ENCODE results near the gene RUBCNL.

- TF ChIP-seq, protein P1, sequence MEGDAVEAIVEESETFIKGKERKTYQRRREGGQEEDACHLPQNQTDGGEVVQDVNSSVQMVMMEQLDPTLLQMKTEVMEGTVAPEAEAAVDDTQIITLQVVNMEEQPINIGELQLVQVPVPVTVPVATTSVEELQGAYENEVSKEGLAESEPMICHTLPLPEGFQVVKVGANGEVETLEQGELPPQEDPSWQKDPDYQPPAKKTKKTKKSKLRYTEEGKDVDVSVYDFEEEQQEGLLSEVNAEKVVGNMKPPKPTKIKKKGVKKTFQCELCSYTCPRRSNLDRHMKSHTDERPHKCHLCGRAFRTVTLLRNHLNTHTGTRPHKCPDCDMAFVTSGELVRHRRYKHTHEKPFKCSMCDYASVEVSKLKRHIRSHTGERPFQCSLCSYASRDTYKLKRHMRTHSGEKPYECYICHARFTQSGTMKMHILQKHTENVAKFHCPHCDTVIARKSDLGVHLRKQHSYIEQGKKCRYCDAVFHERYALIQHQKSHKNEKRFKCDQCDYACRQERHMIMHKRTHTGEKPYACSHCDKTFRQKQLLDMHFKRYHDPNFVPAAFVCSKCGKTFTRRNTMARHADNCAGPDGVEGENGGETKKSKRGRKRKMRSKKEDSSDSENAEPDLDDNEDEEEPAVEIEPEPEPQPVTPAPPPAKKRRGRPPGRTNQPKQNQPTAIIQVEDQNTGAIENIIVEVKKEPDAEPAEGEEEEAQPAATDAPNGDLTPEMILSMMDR (IDR thresholded peaks at IDR 0.05): no peak
- no peak for TF ChIP-seq POLR2A (IDR thresholded peaks at IDR 0.05)
Measured at GRCh38 chr13:46334035-46334822, 52.8 kb downstream of the RUBCNL start.

Measured in lower leg skin (tissue), 3 donors.